ENCODE results near the gene HIPK2.

Gene HIPK2

DNA sequence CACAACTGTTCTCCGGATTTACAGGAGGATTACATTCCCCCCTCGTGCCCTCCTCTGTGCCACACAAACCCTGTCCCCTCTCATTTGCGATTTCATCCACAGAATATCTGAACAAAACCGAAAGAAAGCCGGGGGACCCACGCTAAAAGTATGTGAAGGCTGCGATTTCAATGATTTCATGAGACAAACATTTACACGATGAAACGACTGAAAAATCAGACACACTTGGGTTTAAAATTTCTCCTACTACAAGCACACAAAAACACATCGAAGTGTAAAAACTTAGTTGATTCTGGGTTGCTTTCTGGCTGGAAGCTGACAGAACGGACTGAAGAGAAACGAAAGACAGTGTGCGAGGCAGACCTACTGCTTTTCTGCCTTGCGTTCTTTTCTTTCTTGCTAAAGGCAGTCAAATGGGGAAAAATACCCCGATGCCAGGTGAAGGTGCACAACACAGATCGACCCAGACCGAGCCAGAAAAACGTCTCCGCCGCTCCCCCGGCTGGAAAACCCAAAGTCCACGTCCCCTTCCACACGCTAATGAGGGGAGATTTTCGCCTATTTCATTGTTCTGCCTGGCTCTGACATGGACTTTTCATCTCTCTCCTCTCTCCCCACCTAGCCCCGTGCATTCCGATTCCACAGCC is 1.2 kb downstream of the HIPK2 start:
- Histone ChIP-seq H3K4me3 (ENCODE audit: low read depth in 1 of 2, low read length in 2 of 2) (peak overlapping the region; percentile 44 to 64), H4K20me1 (ENCODE audit: insufficient read depth, low read length) (peaks cover 12% of the 10 kb centered on the region; the same call in 1 of the 2 replicates), H3K9ac (ENCODE audit: low read depth, low read length) (peak overlapping the region; percentile 49), H3K9me3 (ENCODE audit: insufficient read depth, low read length, severe bottlenecking) (no peaks in the 10 kb centered on the region), H3K27ac (ENCODE audit: low read length) (peak overlapping the region; percentile 49; the same call in 1 of the 2 replicates), H3K4me2 (ENCODE audit: insufficient read depth, low read length) (peak overlapping the region; percentile 74), H2AFZ (ENCODE audit: low read depth, low read length) (peak overlapping the region; percentile 76), H3K36me3 (ENCODE audit: insufficient read depth, low read length) (no peaks in the 10 kb centered on the region; the same call in 1 of the 2 replicates), H3K4me1 (ENCODE audit: insufficient read depth, low read length) (peaks cover 28% of the 10 kb centered on the region), H3K79me2 (ENCODE audit: insufficient read depth, low read length) (no peaks in the 10 kb centered on the region), H3K27me3 (ENCODE audit: insufficient read depth, low read length, poor library complexity) (peaks cover 22% of the 10 kb centered on the region)
- TF ChIP-seq EZH2 (IDR thresholded peaks at IDR 0.05; ENCODE audit: borderline replicate concordance, low read depth, low read length, severe bottlenecking) = peak; percentile 35
- TF ChIP-seq, protein P1, sequence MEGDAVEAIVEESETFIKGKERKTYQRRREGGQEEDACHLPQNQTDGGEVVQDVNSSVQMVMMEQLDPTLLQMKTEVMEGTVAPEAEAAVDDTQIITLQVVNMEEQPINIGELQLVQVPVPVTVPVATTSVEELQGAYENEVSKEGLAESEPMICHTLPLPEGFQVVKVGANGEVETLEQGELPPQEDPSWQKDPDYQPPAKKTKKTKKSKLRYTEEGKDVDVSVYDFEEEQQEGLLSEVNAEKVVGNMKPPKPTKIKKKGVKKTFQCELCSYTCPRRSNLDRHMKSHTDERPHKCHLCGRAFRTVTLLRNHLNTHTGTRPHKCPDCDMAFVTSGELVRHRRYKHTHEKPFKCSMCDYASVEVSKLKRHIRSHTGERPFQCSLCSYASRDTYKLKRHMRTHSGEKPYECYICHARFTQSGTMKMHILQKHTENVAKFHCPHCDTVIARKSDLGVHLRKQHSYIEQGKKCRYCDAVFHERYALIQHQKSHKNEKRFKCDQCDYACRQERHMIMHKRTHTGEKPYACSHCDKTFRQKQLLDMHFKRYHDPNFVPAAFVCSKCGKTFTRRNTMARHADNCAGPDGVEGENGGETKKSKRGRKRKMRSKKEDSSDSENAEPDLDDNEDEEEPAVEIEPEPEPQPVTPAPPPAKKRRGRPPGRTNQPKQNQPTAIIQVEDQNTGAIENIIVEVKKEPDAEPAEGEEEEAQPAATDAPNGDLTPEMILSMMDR (IDR thresholded peaks at IDR 0.05; ENCODE audit: borderline replicate concordance, extremely low read depth, low read length, poor library complexity, severe bottlenecking) = no peak
- peak; percentile 41 for ATAC-seq (ENCODE audit: insufficient read depth, low read depth)
- peak; percentile 44 for DNase-seq

DNA sequence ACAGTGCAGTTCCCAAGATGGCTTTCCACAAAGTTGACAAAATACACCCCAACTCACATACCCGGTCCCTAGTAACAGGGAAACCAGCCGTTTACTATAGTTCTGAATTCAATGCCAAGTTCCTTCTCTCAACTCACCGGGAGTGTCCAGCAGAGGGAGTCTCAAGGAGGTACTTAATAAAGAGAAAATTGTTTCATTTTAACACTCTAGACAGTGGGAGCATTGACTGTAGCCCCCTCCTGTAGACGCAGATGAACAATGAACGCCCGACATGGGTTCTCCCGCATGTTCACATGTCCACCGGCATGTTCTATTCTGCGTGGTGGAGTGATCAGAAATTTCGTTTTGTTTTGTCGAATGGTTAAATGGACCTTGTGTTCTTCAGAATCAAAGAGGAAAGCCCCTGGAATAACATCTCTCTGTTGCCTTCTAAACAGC is 1.9 kb downstream of the HIPK2 start:
- no peaks in the 10 kb centered on the region for H3K79me2 ChIP-seq (ENCODE audit: insufficient read depth, low read length)
- TF ChIP-seq, protein P1 (IDR thresholded peaks at IDR 0.05; ENCODE audit: borderline replicate concordance, extremely low read depth, low read length, poor library complexity, severe bottlenecking) = peak; percentile 86
- TF ChIP-seq EZH2 (IDR thresholded peaks at IDR 0.05; ENCODE audit: borderline replicate concordance, low read depth, low read length, severe bottlenecking) = no peak
- ATAC-seq (ENCODE audit: insufficient read depth, low read depth) (peak; percentile 72), DNase-seq (peak; percentile 74)
- peaks cover 22% of the 10 kb centered on the region for H3K27me3 ChIP-seq (ENCODE audit: insufficient read depth, low read length, poor library complexity)
- H3K4me2 ChIP-seq (ENCODE audit: insufficient read depth, low read length) = peak overlapping the region; percentile 74
- H3K9ac ChIP-seq (ENCODE audit: low read depth, low read length) = peak overlapping the region; percentile 49
- H3K36me3 ChIP-seq (ENCODE audit: insufficient read depth, low read length) = no peaks in the 10 kb centered on the region; the same call in 1 of the 2 replicates
- peaks cover 12% of the 10 kb centered on the region; the same call in 1 of the 2 replicates for H4K20me1 ChIP-seq (ENCODE audit: insufficient read depth, low read length)
- H3K4me1 ChIP-seq (ENCODE audit: insufficient read depth, low read length) = peaks cover 28% of the 10 kb centered on the region
- peak overlapping the region; percentile 44 to 64; a peak in 3 of 4 replicates for H3K4me3 ChIP-seq (ENCODE audit: low read depth in 1 of 2, low read length in 2 of 2)
- 0 out of 2 replicates have a peak overlapping the region, but pooled peaks have one; percentile 76 for H2AFZ ChIP-seq (ENCODE audit: low read depth, low read length)
- H3K9me3 ChIP-seq (ENCODE audit: insufficient read depth, low read length, severe bottlenecking) = no peaks in the 10 kb centered on the region
- H3K27ac ChIP-seq (ENCODE audit: low read length) = no peak overlapping the region; the same call in 1 of the 2 replicates

DNA sequence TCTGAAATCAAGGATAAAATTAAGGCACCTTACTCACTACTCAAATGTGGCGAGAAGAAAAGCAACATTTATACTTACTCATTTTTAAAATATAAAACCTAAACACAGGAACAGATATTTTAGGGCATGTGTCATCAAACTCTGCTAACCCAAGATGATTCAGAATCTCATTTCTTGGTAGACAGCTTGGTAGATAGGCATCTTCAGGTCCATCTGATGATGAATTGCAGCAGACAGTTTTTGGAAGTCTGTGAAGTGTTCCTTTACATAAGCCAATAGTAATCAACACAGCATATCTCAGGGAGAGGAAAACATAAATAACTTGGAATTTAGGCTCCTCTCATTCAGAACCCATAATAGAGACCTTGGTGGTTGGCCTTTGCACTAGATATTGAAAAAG is 3.4 kb downstream of the HIPK2 start:
- Histone ChIP-seq H3K9me3 (ENCODE audit: insufficient read depth, low read length, severe bottlenecking) (no peaks in the 10 kb centered on the region), H3K27ac (ENCODE audit: low read length) (no peak overlapping the region), H2AFZ (ENCODE audit: low read depth, low read length) (no peak overlapping the region), H3K4me2 (ENCODE audit: insufficient read depth, low read length) (no peak overlapping the region), H3K9ac (ENCODE audit: low read depth, low read length) (no peak overlapping the region), H3K27me3 (ENCODE audit: insufficient read depth, low read length, poor library complexity) (peaks cover 12% of the 10 kb centered on the region), H3K36me3 (ENCODE audit: insufficient read depth, low read length) (no peaks in the 10 kb centered on the region; the same call in 1 of the 2 replicates), H3K4me1 (ENCODE audit: insufficient read depth, low read length) (peaks cover 27% of the 10 kb centered on the region), H3K4me3 (ENCODE audit: low read depth in 1 of 2, low read length in 2 of 2) (no peak overlapping the region), H3K79me2 (ENCODE audit: insufficient read depth, low read length) (no peaks in the 10 kb centered on the region), H4K20me1 (ENCODE audit: insufficient read depth, low read length) (peaks cover 12% of the 10 kb centered on the region; the same call in 1 of the 2 replicates)
- TF ChIP-seq, protein P1 (IDR thresholded peaks at IDR 0.05; ENCODE audit: borderline replicate concordance, extremely low read depth, low read length, poor library complexity, severe bottlenecking) = no peak
- no peak for TF ChIP-seq EZH2 (IDR thresholded peaks at IDR 0.05; ENCODE audit: borderline replicate concordance, low read depth, low read length, severe bottlenecking)
- no peak for ATAC-seq (ENCODE audit: insufficient read depth, low read depth)
- no peak for DNase-seq

All from DND-41 (cell line).